HEK293 (cell line): ENCODE data around the gene ZNF790.

Source experiments
- BCL11A ChIP-seq: fragments of 450-650 bp; formaldehyde crosslinking; IDR thresholded peaks from 2 replicates; pipeline ENCODE4 v1.5.1; 2016; ENCODE audit warnings: low read depth, missing biosample characterization, missing genetic modification characterization
- CTCF ChIP-seq: fragments of 450-650 bp; formaldehyde crosslinking; IDR thresholded peaks from 2 replicates; pipeline ENCODE4 v1.5.1; 2016; ENCODE audit warnings: missing biosample characterization, missing genetic modification characterization
- PBX3 ChIP-seq: sonication (generic); formaldehyde crosslinking; IDR thresholded peaks from 2 replicates; pipeline ENCODE4 v1.8.1; 2022; ENCODE audit warnings: mild to moderate bottlenecking, moderate library complexity, missing genetic modification reagents
- REST ChIP-seq: fragments of 450-650 bp; formaldehyde crosslinking; IDR thresholded peaks from 2 replicates; pipeline ENCODE4 v1.5.1; 2016; ENCODE audit warnings: missing biosample characterization, missing genetic modification characterization
- SP3 ChIP-seq: fragments of 450-650 bp; formaldehyde crosslinking; IDR thresholded peaks from 2 replicates; pipeline ENCODE4 v1.5.1; 2016; ENCODE audit warnings: missing biosample characterization, missing genetic modification characterization
- YY1 ChIP-seq: fragments of 450-650 bp; formaldehyde crosslinking; IDR thresholded peaks from 2 replicates; pipeline ENCODE4 v1.5.1; 2018; ENCODE audit warnings: missing biosample characterization, missing genetic modification characterization
- ZBTB17 ChIP-seq: fragments of 450-650 bp; formaldehyde crosslinking; IDR thresholded peaks from 2 replicates; pipeline ENCODE4 v1.5.1; 2016; ENCODE audit warnings: missing biosample characterization, missing genetic modification characterization
- ZBTB26 ChIP-seq: fragments of 450-650 bp; formaldehyde crosslinking; optimal IDR thresholded peaks from 2 replicates; pipeline ENCODE3; 2016; ENCODE audit warnings: missing biosample characterization, mild to moderate bottlenecking, missing genetic modification characterization
- ZFP41 ChIP-seq: fragments of 450-650 bp; formaldehyde crosslinking; IDR thresholded peaks from 2 replicates; pipeline ENCODE4 v1.5.1; 2016; ENCODE audit warnings: missing biosample characterization, missing genetic modification characterization, borderline replicate concordance
- ZNF121 ChIP-seq: fragments of 450-650 bp; formaldehyde crosslinking; IDR thresholded peaks from 2 replicates; pipeline ENCODE4 v1.5.1; 2016; ENCODE audit warnings: missing biosample characterization, missing genetic modification characterization
- ZNF146 ChIP-seq: fragments of 450-650 bp; formaldehyde crosslinking; IDR thresholded peaks from 2 replicates; pipeline ENCODE4 v1.5.1; 2016; ENCODE audit warnings: missing biosample characterization, missing genetic modification characterization
- ZNF24 ChIP-seq: fragments of 450-650 bp; formaldehyde crosslinking; IDR thresholded peaks from 2 replicates; pipeline ENCODE4 v1.5.1; 2016; ENCODE audit warnings: missing biosample characterization, missing genetic modification characterization
- ZNF266 ChIP-seq: fragments of 450-650 bp; formaldehyde crosslinking; IDR thresholded peaks from 2 replicates; pipeline ENCODE4 v1.5.1; 2016; ENCODE audit warnings: missing biosample characterization, missing genetic modification characterization, low read depth
- ZNF792 ChIP-seq: fragments of 450-650 bp; formaldehyde crosslinking; IDR thresholded peaks from 2 replicates; pipeline ENCODE4 v1.5.1; 2016; ENCODE audit warnings: missing biosample characterization, missing genetic modification characterization

GRCh38 chr19:36805364-36805763 is 32.8 kb downstream of the ZNF790 start:
- TF ChIP-seq ZNF792 (tag by site-specific recombination) (no peak), SP3 (tag by site-specific recombination) (no peak), REST (no peak), CTCF (tag by site-specific recombination) (no peak), ZFP41 (tag by site-specific recombination) (no peak), ZNF121 (tag by site-specific recombination) (no peak), ZBTB26 (tag by site-specific recombination) (no peak), ZNF146 (tag by site-specific recombination) (no peak), ZNF24 (no peak), PBX3 (CRISPR knock-in tag) (no peak), BCL11A (tag by site-specific recombination) (no peak), ZNF266 (tag by site-specific recombination) (no peak), ZBTB17 (tag by site-specific recombination) (no peak), YY1 (tag by site-specific recombination) (no peak)
